ENCODE data around the gene RALGPS2. TPM values are rescaled to one million over a fixed set of nuclear protein-coding genes. Genes with fewer than 3 reads are reported as not detected.

The RALGPS2 gene
- polyA plus RNA-seq, 1 of the 3 experiments (the other 2 are of a cell fraction) = 5.1 TPM

GRCh38 chr1:178964469-178965330, 239.7 kb downstream of the RALGPS2 start:
- WGBS (ENCODE audit: low lambda C conversion rate) = 42% methylated on average over 8 of the region's 8 CpGs
- ChIA-PET POLR2A (no interaction called here), CTCF (interaction anchor here (1.2 kb wide), 1 partner anchor 39 kb away, joined by 6 read pairs; no protein-coding TSS in a partner anchor)
- Histone ChIP-seq H4K20me1 (ENCODE audit: insufficient read depth) (no peaks in the 10 kb centered on the region), H3K36me3 (replicated peaks in 1 of 2; ENCODE audit: control insufficient read depth in 1 of 2, insufficient read depth in 2 of 2, low read length in 1 of 2) (no peaks in the 10 kb centered on the region), H3K9me3 (no peaks in the 10 kb centered on the region), H3K27me3 (ENCODE audit: insufficient read depth) (no peaks in the 10 kb centered on the region), H3K4me1 (ENCODE audit: control insufficient read depth in 1 of 2, insufficient read depth in 2 of 2, low read depth in 1 of 2, low read length in 1 of 2) (no peaks in the 10 kb centered on the region), H3F3A (replicated peaks; ENCODE audit: insufficient read depth) (no peaks in the 10 kb centered on the region), H3K27ac (ENCODE audit: low read depth in 2 of 2, low read length in 1 of 2) (no peak overlapping the region), H3K9me2 (no peaks in the 10 kb centered on the region), H3K4me2 (no peak overlapping the region), H3K9ac (no peak overlapping the region), H3K4me3 (ENCODE audit: low read depth in 2 of 2, low read length in 1 of 2) (no peak overlapping the region), H3K79me2 (ENCODE audit: insufficient read depth) (no peaks in the 10 kb centered on the region), H2AFZ (ENCODE audit: low read depth) (no peak overlapping the region)
- no peak for DNase-seq
- TF ChIP-seq EZH2phosphoT487 (IDR thresholded peaks at IDR 0.05; ENCODE audit: borderline replicate concordance, low read depth) = no peak
- TF ChIP-seq RAD21 (IDR thresholded peaks at IDR 0.05; ENCODE audit: low read length) = no peak
- TF ChIP-seq POLR2AphosphoS5 (IDR thresholded peaks at IDR 0.05; ENCODE audit: low read depth, low read length) = no peak
- TF ChIP-seq PBX3 (IDR thresholded peaks at IDR 0.05) = no peak
- TF ChIP-seq MEF2A (IDR thresholded peaks at IDR 0.05; ENCODE audit: borderline replicate concordance, low read depth) = no peak

- no peaks in the 10 kb centered on the region for H3K9me3 ChIP-seq
- H3K36me3 ChIP-seq (replicated peaks in 1 of 2; ENCODE audit: control insufficient read depth in 1 of 2, insufficient read depth in 2 of 2, low read length in 1 of 2) = no peaks in the 10 kb centered on the region
- CTCF ChIA-PET = no interaction called here
- TF ChIP-seq RCOR1 (IDR thresholded peaks at IDR 0.05; ENCODE audit: low read length) = no peak
- no peak for TF ChIP-seq FOSL2 (IDR thresholded peaks at IDR 0.05; ENCODE audit: borderline replicate concordance, low read depth)
- no peak for TF ChIP-seq TEAD4 (IDR thresholded peaks at IDR 0.05; ENCODE audit: borderline replicate concordance, insufficient read depth)
- no peak for TF ChIP-seq RFX5 (IDR thresholded peaks at IDR 0.05; ENCODE audit: low read length)
- TF ChIP-seq CTCF (IDR thresholded peaks at IDR 0.05) = no peak
- TF ChIP-seq GABPA (IDR thresholded peaks at IDR 0.05; ENCODE audit: low read depth) = no peak
- no peak for TF ChIP-seq JUND (IDR thresholded peaks at IDR 0.05)
- no peak for TF ChIP-seq RXRA (IDR thresholded peaks at IDR 0.05; ENCODE audit: borderline replicate concordance, low read depth)
- TF ChIP-seq YY1 (IDR thresholded peaks at IDR 0.05; ENCODE audit: low read depth) = no peak
- no peak for TF ChIP-seq SIN3A (IDR thresholded peaks at IDR 0.05; ENCODE audit: borderline replicate concordance, low read depth, low read length)
- TF ChIP-seq TAF1 (IDR thresholded peaks at IDR 0.05; ENCODE audit: borderline replicate concordance, low read depth, low read length) = no peak
- no peak for TF ChIP-seq CHD2 (IDR thresholded peaks at IDR 0.05; ENCODE audit: low read length, partially characterized antibody)
- no peak for TF ChIP-seq MXI1 (IDR thresholded peaks at IDR 0.05; ENCODE audit: low read depth, low read length)
- no peak for TF ChIP-seq TCF12 (IDR thresholded peaks at IDR 0.05)
- no peak for TF ChIP-seq FOXJ3 (CRISPR knock-in tag; IDR thresholded peaks at IDR 0.05)
- no peak for TF ChIP-seq RAD21 (IDR thresholded peaks at IDR 0.05; ENCODE audit: low read length)
- no peak for TF ChIP-seq FOXM1 (IDR thresholded peaks at IDR 0.05; ENCODE audit: low read depth)
- H3K9ac ChIP-seq = no peak overlapping the region
- POLR2A ChIA-PET = no interaction called here
- no peak for DNase-seq
- no peak overlapping the region for H3K4me2 ChIP-seq
- H4K20me1 ChIP-seq (ENCODE audit: insufficient read depth) = no peaks in the 10 kb centered on the region
- H3K4me3 ChIP-seq (ENCODE audit: low read depth in 2 of 2, low read length in 1 of 2) = no peak overlapping the region
- no peak overlapping the region for H2AFZ ChIP-seq (ENCODE audit: low read depth)
- no peaks in the 10 kb centered on the region for H3K4me1 ChIP-seq (ENCODE audit: control insufficient read depth in 1 of 2, insufficient read depth in 2 of 2, low read depth in 1 of 2, low read length in 1 of 2)
- H3K27ac ChIP-seq (ENCODE audit: low read depth in 2 of 2, low read length in 1 of 2) = no peak overlapping the region
- H3K79me2 ChIP-seq (ENCODE audit: insufficient read depth) = no peaks in the 10 kb centered on the region
- H3F3A ChIP-seq (replicated peaks; ENCODE audit: insufficient read depth) = no peaks in the 10 kb centered on the region
- H3K9me2 ChIP-seq = no peaks in the 10 kb centered on the region
- no peaks in the 10 kb centered on the region for H3K27me3 ChIP-seq (ENCODE audit: insufficient read depth)
These were observed 241.3 kb downstream of the RALGPS2 start for GRCh38 chr1:178966312-178966711.
